ENCODE results near the gene TACO1. TPM values are rescaled to one million over a fixed set of nuclear protein-coding genes. Genes with fewer than 3 reads are reported as not detected.

The TACO1 gene
- total RNA-seq, 1 experiment from 2014 or later = 39.0 TPM

GRCh38 chr17:63598281-63598680 is 2.4 kb upstream of the TACO1 start:
- Histone ChIP-seq H3K27me3 (replicated peaks; ENCODE audit: insufficient read depth, low read depth, low read length, poor library complexity) (no peaks in the 10 kb centered on the region), H3K4me3 (ENCODE audit: low read depth, low read length, poor library complexity, severe bottlenecking) (no peak overlapping the region), H3K9me3 (ENCODE audit: low read depth, low read length, poor library complexity, severe bottlenecking) (no peaks in the 10 kb centered on the region), H3K36me3 (ENCODE audit: insufficient read depth, low read length, poor library complexity, severe bottlenecking) (no peaks in the 10 kb centered on the region), H3K27ac (ENCODE audit: low read depth, low read length, poor library complexity, severe bottlenecking) (no peak overlapping the region), H3K4me1 (ENCODE audit: insufficient read depth, low read length, poor library complexity, severe bottlenecking) (peaks cover 11% of the 10 kb centered on the region)
- no peak for DNase-seq (ENCODE audit: low spot score)
- TF ChIP-seq EZH2 (IDR thresholded peaks at IDR 0.05; ENCODE audit: borderline replicate concordance, low read depth, low read length, poor library complexity, severe bottlenecking) (no peak), CTCF (conservative IDR thresholded peaks at IDR 0.05; ENCODE audit: low read depth, low read length) (no peak)
- ChIA-PET POLR2A (ENCODE audit: low non-redundant PET) (no interaction called here), CTCF (no interaction called here)
- intact Hi-C loops (cut with micrococcal nuclease; ENCODE audit: unreplicated experiment) = no loop called here
- no TSS peak for BruUV-seq (replicated peaks)

- peak overlapping the region; percentile 82 for H3K4me3 ChIP-seq (ENCODE audit: low read depth, low read length, poor library complexity, severe bottlenecking)
- peak overlapping the region; percentile 83 for H3K27ac ChIP-seq (ENCODE audit: low read depth, low read length, poor library complexity, severe bottlenecking)
- peaks cover 19% of the 10 kb centered on the region for H3K36me3 ChIP-seq (ENCODE audit: insufficient read depth, low read length, poor library complexity, severe bottlenecking)
- POLR2A ChIA-PET (ENCODE audit: low non-redundant PET) = interaction anchor here (0.6 to 0.7 kb wide), 2 partner anchors 73 to 171 kb away, joined by 5 to 7 read pairs; no protein-coding TSS in a partner anchor
- DNase-seq (ENCODE audit: low spot score) = peak; percentile 10
- H3K27me3 ChIP-seq (replicated peaks; ENCODE audit: insufficient read depth, low read depth, low read length, poor library complexity) = no peaks in the 10 kb centered on the region
- peaks cover 11% of the 10 kb centered on the region for H3K4me1 ChIP-seq (ENCODE audit: insufficient read depth, low read length, poor library complexity, severe bottlenecking)
- no peaks in the 10 kb centered on the region for H3K9me3 ChIP-seq (ENCODE audit: low read depth, low read length, poor library complexity, severe bottlenecking)
- CTCF ChIA-PET = no interaction called here
- TSS peak; percentile 63 for BruUV-seq (replicated peaks)
- intact Hi-C loops (cut with micrococcal nuclease; ENCODE audit: unreplicated experiment) = no loop called here
- TF ChIP-seq CTCF (conservative IDR thresholded peaks at IDR 0.05; ENCODE audit: low read depth, low read length) (no peak), EZH2 (IDR thresholded peaks at IDR 0.05; ENCODE audit: borderline replicate concordance, low read depth, low read length, poor library complexity, severe bottlenecking) (no peak)
These were observed 1.0 kb downstream of the TACO1 start for GRCh38 chr17:63601439-63602371.

GRCh38 chr17:63609816-63610573 is 9.3 kb downstream of the TACO1 start:
- DNase-seq (ENCODE audit: low spot score) = no peak
- Histone ChIP-seq H3K4me3 (ENCODE audit: low read depth, low read length, poor library complexity, severe bottlenecking) (no peak overlapping the region), H3K27me3 (replicated peaks; ENCODE audit: insufficient read depth, low read depth, low read length, poor library complexity) (no peaks in the 10 kb centered on the region), H3K4me1 (ENCODE audit: insufficient read depth, low read length, poor library complexity, severe bottlenecking) (no peaks in the 10 kb centered on the region), H3K9me3 (ENCODE audit: low read depth, low read length, poor library complexity, severe bottlenecking) (no peaks in the 10 kb centered on the region), H3K36me3 (ENCODE audit: insufficient read depth, low read length, poor library complexity, severe bottlenecking) (peaks cover 33% of the 10 kb centered on the region), H3K27ac (ENCODE audit: low read depth, low read length, poor library complexity, severe bottlenecking) (no peak overlapping the region)
- BruUV-seq (replicated peaks) = no TSS peak
- intact Hi-C loops (cut with micrococcal nuclease; ENCODE audit: unreplicated experiment) = no loop called here
- no peak for TF ChIP-seq EZH2 (IDR thresholded peaks at IDR 0.05; ENCODE audit: borderline replicate concordance, low read depth, low read length, poor library complexity, severe bottlenecking)
- no peak for TF ChIP-seq CTCF (conservative IDR thresholded peaks at IDR 0.05; ENCODE audit: low read depth, low read length)
- POLR2A ChIA-PET (ENCODE audit: low non-redundant PET) = no interaction called here
- CTCF ChIA-PET = interaction anchor here (1.1 kb wide), 1 partner anchor 184 kb away, joined by 4 read pairs; no protein-coding TSS in a partner anchor
